HG03520 (cell line): Measurements from ENCODE around the gene PLCL2.
"Not testable (repeated sequence)": the region's sequence is repeated elsewhere in the genome, so short reads cannot be mapped to it uniquely, and the experiment has no call there.

ENCODE experiments used
- ATAC-seq: cut with Tn5 transposase; IDR thresholded peaks from one replicate; pipeline ENCODE4 v1.9.1; 2021; ENCODE audit warnings: mild to moderate bottlenecking, moderate library complexity; ENCODE audit not compliant: unreplicated experiment

PLCL2 gene

DNA sequence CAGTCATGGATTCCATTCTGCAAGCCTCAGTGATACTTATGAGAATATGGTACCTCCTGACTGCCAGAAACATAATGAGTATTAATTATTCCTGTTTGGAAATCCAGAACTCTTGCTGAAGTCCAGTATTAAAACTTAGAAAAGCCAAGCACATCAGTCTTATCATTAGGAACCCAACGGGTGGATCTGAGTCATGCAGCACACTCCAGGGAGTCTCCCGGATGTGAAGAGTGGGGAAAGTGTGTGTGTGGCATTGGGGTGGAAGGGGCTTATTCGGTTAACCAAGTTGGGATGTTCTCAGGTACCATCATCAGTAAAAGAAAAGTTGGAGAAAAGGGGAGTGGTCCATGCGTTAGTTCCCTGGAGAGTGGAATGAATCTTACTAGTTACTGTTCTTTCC lies 181.1 kb downstream of the PLCL2 start:
- no peak for ATAC-seq

DNA sequence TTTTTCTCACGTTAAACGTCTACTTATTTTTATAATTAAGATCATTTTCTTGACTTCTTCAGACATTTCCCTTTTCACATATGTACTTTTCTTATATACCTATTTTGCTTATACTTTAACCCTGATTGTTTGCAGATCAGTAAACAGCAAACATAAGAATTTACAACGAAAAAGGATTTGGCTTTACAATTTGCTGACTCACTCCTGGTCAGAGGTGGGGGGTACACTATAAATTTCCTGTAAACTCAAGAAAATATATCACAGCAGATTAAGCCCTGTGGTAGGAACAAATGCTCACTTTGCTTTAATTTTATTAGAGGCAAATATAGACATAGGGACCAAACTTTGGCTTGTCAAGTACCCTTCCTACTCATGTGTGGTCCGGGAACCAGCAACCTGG lies 185.0 kb downstream of the PLCL2 start:
- ATAC-seq = no peak

DNA sequence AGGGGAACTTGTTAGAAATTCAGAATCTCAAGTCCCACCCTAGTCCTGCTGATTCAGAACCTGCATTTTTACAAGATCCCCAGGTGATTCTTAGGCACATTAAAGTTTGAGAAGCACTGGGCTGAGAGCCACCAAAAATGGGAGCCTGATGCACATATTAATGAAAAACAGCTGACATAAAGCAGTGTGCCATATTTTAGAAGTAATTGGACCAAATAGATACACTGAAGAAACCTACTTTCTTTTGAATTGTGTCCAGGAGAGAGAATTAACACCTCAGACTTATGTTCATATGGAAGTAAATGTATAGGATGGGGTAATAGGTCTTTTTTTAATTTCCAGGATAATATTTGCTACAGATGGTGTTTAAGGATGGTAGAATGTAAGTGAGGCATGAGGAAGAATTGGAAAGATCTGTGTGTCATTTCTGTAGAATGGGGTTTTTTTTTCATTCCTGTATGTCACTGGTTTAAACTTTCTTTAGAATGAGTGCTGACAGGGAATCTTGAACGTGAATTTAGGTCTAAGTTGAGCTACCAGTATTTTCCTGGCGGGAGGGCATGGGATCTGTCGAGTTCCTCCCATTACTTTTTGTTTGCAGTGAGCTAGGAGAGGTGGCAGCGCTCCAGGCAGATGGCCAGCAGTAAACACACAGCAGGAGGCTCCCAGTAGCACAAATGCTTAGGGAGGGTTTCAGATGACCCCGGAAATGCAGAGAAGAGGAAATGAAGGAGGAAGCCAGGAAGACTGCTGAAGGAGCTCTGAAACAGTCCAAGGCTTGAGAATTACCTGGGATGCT lies 185.6 kb downstream of the PLCL2 start:
- ATAC-seq = no peak

DNA sequence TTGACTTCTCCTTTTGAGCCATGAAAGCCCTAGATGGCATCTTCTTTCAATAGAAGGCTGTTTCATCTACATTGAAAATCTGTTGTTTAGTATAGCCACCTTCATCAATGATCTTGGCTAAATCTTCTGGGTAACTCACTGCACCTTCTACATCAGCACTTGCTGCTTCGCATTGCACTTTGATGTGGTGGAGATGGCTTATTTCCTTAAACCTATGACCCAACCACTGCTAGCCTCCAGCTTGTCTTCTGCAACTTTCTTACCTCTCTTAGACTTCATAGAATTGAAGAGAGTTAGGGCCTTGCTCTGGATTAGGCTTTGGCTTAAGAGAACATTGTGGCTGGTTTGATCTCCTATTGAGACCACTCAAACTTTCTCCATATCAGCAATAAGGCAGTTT lies 189.8 kb downstream of the PLCL2 start:
- ATAC-seq = no peak

DNA sequence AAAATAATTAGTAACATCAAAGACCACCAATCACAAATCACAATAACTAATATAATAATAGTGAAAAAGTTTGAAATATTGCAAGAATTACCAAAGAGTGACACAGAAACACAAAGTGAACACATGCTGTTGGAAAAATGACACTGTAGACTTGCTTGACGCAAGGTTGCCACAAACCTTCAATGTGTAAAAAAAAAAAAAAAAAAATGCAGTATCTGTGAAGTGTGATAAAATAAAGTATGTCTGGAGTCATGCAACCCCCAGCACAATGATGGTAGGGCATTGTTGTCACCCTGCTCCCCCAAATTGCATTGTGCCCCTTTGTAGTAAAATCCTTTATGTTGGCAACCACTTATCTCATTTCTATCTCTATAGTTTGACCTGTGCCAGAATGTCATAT lies 190.6 kb downstream of the PLCL2 start:
- no peak for ATAC-seq

DNA sequence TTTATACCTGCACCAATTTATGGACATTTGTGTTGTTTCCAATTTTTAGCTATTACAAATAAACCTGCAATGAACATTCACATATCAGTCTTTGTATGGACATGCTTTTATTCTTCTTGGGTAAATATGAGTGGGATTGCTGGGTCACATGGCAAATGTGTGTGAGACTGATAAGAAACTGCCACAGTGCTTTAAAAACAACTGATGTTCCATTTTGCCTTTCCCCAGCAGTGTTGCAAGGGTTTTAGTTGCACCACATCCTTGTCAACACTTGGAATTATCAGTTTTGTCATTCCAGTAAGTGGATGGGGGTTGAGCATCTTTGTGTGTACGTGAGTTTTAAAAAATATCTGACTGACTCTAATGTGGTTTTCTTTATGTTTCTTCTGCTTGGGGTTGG lies 191.2 kb downstream of the PLCL2 start:
- no peak for ATAC-seq

DNA sequence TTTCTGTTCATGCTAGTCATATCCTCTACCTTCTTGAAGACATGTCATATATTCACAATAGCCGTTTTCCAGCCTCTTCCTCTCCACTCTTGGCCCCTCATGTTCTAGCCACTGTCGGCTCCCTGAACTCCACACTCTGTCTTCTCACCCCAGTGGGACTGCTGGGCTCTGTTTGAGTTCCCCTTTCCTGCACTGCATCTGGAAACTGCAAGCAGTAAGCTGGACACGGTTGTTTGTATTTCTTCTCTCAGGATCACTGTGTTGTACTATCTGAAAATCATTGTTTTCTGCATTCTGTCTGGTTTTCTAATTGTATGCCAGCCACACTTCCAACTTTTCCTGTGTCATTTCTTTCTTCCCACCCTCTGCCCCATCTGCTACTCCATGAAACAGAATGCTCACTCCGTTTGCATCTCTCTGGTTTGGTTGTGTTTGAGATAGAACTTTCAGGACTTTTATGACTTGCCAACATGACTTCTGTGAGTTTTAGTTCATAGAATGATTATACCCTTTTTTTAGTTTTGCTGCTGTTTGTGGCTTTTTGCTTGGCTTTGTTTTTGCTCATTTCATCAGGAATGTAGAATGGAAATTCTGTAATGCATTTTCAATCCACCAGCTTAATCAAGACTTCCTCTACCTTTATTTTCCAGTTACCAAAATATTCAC lies 192.3 kb downstream of the PLCL2 start:
- ATAC-seq = no peak

DNA sequence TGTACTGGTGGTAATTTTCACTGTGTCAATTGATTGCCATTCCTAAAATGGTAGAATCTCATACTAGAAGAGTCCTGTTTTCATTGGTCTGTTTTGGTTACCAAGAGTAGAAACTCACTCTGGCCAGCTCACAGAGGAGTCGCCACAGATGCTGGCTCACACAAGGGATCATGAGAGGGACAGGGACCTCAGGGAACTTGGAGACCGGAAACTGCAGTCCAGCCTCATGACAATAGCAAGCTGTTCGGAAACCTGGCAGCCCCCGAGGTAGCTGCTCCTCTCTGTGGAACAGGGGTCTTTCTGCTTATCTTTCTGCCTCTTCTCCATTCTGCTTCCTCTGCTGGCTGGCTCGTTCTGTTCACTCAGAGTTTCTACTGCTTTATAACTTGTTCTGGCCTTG lies 192.9 kb downstream of the PLCL2 start:
- ATAC-seq = no peak

DNA sequence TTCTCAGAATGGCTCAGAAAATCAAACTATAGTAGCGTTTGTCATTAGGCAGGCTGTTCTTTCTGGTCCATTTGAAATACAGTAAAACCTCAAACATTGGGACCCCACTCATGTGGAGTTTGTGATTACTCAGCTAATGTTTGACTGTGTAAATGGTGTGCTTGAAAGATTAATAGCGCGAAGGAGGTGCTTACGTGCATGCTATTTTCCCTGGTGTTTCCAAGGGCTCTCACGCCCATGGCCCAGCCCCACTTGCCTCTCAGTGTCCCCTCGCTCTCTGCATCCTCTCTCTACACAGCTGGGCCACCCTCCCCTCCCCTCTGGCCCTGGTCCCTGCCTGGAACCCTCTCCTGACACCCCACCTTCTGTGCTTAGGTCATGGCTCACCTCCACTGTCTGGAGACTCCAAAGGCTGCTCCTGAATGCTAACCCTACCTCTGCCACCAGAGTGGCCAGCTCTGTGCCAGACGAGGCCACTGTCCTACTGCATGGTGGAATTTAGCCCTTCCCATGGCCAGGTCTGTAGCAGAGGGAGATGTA lies 194.2 kb downstream of the PLCL2 start:
- ATAC-seq = no peak

DNA sequence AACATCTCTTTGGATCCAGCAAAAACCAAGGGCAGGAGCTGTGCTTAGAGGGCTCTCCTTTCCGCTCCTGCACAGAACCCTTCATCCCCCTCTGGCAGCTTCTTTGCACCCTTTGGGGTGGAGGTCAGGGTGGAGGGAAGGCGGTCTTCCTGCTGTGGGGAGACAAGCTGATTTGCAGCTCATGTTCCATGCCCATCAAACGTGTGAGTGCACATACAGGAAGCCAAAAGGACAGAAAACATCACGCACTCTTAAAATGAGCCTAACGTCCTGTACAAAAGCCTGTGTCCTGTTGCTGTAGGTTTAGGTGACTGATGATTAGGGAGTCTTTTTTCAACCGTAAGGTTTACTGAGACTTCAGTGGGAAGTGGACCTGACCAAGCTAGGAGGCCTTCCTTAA lies 195.2 kb downstream of the PLCL2 start:
- no peak for ATAC-seq

DNA sequence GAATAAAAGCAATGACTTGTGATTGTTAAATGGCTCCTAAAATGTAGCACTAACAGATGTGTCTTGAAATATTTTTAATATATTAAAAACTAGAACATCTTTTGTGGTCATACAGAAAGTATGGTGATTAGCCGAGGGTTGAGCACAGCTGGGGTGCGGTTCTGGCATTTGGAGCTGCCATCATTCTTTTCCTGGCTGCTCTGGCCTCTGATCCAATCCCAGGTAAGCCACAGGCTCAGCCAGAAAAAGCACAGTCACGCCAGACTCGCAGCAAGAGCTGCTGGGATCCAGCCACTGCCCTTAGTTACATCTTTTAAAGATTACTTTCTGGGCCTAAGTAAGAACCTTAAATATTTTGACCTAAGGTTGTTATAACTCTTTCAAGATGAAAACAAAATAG lies 196.8 kb downstream of the PLCL2 start:
- no peak for ATAC-seq

DNA sequence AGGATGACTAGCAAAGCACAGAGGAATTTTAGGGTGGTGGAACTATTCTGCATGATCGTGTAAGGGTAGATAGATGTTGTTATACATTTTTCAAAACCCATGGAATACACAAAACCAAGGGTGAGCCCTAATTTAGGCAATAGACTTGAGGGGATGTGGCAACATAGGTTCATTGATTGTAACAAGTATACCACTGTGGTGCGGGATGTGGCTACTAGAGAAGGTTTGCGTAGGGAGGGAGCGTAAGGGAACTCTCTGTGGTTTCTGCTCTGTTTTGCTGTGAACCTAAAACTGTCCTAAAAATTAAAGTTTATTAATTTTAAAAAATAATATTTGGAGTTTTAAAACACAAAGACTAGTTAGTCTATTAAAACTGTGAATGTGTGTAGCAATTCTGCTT lies 202.8 kb downstream of the PLCL2 start:
- ATAC-seq = no peak

DNA sequence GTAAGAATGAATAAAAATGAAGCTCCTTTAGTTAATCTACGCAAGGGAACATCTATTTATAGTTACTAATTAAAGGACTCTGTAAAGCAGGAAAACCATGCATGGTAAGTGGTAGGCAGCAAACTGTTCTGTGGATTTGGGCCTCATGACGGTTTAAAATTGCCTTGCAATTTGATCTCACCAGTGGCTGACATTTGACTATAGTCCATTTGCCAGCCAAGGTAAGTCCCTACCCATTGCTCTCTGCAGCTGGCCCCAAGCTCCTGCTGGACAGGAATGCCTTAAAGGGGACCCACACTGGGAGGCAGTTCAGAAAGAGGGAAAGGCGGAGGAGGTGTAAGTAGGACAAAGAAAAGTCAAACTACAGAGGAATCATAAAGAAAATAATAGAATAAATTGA lies 203.3 kb downstream of the PLCL2 start:
- ATAC-seq = no peak

DNA sequence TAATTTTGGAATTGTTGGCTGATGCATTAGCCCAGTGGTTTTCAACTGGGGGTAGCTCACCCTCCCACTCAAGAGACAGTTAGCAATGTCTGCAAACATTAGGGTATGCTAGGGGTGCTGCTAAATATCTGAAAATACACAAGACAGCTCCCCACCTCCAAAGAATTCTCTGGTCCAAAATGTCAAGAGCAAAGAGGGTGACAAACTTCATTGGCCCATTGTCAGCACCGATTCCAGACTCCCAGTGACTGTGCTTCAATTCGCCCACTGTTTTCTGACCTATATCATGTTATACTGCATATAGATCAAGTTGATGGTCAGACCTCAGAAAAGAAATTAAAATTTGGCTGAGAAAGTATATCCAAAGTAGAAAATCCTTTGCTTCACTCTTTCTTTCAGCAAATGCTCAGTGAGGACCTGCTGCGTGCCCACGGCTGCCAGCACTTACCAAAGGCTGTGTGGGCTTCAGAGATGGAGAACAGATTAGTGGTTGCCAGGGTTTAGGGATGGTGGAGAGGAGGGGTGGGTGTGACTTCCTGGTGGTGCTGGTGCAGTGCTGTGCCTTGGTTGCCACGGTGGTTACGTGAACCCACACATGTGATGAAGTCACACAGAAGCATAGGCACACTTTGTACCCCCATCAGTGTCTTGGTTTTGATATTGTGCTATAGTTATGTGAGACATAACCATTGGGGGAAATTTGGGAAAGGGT lies 204.0 kb downstream of the PLCL2 start:
- ATAC-seq = no peak

DNA sequence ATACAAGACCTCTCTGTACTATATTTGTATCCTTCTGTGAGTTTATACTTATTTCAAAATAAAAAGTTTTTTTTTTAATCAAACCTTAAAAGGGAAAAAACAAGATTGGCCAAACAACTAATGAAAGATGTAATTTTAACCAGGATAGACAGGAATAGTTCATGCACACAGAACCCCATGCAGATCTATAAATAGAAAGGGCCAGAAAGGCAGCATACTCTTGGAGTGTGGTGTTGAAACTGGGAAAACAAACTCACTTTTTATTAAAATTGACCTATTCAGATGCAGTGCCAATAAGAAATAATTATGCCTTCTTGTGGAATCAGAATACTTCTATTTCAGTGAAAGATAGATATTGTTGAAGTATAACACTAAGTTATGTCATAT lies 204.6 kb downstream of the PLCL2 start:
- no peak for ATAC-seq

DNA sequence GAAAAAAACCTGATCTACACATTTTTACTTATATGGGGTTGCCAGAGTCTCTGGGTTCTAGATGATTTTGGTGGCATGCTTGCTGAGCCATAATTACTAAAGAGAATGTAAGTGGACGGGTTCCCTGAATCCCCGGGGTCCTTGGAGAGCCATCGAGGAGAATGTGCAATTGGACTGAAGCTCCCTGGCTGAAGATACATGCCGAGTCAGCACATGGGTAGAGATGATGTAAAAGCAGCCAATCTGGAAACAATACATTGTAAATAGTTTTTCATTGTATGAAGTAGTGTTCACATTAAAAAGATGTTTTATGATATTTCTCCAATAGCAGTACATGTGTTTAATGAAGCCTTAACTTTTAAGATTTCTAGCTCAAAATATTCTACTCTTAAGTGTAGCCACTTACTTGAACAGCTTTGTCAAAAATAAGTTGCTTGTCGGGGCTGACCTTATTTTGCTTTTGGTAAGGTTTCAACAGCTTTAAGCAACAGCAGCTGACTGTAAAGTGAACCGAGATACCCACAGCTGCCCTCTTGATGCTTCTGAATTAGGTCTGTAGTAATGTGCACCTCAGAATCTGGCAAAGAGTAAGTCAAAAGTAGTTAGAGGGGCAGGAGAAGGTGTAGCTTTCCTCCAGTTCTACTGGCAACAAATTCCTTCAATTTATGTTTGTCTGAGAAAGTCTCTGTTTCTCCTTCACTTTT lies 205.7 kb downstream of the PLCL2 start:
- no peak for ATAC-seq

DNA sequence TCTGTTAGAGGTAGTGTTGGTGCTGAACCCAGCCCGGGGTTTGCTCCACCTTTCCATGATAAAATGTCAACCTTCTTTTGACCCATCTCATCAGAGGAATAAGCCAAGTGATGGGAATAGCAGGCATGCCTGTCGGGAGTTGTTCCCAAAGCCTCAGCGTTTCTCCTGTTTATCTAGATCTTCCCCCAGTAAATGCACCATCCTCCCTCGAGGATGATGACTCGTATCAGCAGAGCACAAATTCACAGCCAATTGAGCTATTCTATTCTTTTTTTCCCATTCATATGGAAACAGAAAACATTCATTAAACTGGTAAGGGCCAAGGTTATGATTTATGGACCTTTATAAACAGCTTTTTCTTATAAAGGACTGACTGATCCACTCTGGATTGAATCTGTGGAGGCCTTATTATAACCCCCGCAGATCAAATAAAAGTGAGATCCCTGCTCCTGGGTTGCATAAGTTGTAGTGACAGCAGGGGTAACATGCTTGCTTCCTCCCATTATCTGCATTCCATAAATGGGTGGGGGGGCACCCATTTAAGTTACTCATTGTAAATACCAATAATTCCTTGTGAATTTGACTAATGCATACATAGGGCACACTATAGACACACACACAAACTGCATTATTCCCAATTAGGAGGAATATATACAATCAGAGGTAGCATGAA lies 207.3 kb downstream of the PLCL2 start:
- no peak for ATAC-seq

DNA sequence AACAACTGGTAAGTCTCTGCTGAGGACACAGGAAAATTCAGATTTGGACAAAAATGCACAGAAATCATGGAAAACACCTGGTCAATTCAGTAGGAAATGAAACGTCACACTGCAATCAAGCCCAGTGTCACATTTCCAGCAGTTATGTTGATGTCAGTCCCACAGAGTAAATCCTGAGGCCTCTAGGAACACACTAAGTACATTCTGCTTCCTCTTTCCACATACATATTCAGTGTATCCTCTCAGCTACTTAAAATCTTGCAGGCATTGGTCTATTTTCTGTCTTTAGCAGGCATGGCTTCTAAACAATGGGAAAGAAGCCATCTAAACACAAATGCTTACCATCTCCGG lies 207.8 kb downstream of the PLCL2 start:
- ATAC-seq = no peak

DNA sequence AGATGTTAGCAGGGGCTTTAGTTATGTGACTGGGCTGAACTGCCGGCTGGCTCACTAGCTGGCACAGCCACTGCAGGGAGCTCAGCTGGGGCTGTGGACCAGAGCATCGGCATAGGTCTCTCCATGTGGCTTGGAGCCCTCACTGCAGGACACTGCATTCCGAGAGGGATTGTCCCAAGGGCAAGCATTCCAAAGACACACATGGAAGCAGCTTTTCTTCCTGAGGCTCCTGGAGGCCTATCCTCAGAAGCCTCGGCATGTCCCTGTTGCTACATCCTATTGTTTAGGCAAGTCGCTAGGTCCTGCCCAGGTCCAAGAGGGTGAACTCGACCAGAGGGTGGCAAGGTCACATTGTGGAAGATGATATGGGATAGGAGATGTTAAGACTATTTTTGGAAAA lies 209.8 kb downstream of the PLCL2 start:
- no peak for ATAC-seq

DNA sequence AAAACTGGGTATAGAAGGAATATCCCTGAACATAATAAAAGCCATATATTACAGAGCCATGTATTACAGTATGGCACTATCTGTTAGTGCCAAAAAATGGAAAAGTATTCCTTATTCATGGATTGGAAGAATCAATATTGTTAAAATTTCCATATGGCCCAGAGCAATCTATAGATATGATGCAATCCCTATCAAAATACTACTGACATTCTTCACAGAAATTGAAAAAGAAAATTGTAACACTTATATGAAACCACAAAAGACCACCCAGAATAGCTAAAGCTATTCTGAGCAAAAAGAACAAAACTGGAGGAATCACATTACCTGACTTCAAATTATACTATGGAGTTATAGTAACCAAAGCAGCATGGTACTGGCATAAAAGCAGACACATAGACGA lies 218.8 kb downstream of the PLCL2 start:
- ATAC-seq = no peak

DNA sequence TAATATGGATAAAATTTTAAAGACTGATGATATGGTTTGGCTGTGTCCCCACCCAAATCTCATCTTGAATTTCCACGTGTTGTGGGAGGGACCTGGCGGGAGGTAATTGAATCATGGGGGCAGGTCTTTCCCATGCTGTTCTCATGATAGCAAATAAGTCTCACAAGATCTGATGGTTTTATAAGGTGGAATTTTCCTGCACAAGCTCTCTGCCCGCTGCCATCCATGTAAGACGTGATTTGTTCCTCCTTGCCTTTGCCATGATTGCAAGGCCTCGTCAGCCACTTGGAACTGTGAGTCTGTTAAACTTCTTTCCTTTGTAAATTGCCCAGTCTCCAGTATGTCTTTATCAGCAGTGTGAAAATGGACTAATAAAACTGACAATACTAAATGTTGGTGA lies 222.0 kb downstream of the PLCL2 start:
- not testable (repeated sequence) for ATAC-seq
